ELR (cell line): Measurements from ENCODE around the gene PPP1R3G.
A peak's percentile ranks its signal among the peaks of the same experiment; 100 is the strongest.

Experiments
- DNase-seq: peaks from one replicate; pipeline ENCODE4 v3.0.0-alpha.2; 2015; ENCODE audit warnings: low read depth

PPP1R3G gene

GRCh38 chr6:5094327-5094726 is 9.2 kb downstream of the PPP1R3G start:
- DNase-seq: peak; percentile 86

DNA sequence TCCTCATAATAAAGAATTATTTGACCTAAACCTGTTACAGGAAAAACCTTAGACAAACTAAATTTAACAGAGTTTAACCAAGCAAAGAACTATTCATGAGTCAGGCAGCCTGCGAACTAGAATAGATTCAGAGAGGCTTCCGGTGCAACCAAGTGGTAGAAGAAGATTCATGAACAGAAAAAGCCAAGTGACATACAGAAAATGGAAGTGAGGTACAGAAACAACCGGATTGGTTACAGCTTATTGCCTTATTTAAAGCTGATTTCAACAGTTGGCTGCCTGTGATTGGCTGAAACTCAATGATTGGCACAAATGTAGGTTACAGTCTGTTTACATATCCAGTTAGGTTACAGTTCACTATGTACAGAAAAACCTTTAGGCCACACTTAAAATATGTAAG is 10.1 kb downstream of the PPP1R3G start:
- DNase-seq: peak; percentile 60

GRCh38 chr6:5096482-5096881 is 11.3 kb downstream of the PPP1R3G start:
- no peak for DNase-seq

DNA sequence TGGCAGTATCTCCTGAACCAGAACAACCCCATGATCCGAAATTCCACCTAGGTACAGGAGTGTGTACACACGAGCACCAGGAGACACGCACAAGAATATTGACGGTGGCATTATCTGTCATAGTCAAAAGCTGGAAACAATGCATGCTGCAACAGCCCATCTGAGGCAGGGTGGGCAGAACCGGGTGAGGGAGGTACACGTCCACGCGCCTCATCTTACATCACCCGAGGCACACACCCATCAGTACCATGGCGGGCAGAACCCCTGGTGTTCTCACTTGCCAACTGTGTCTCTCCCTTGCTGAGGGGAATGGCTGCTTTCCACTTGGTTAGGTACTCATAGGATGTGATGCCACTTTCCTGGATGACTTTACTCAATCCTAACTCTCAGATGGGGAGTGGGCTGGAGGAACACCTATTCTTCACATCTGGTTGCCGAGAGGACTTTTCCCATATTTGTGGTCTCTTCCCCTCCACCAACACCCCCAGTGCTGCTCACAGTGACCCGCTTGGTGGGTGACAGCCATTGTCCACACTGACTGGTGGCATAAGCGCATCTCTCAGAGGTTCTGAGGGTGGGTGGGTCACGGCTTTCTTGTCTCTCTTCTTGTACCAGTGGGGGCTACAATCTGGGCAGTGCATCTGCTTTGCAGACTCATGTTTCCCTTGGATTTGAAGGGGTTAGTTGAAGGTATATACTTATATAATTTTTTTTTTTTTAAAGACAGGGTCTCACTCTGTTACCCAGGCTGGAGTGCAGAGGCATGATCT is 13.5 kb downstream of the PPP1R3G start:
- DNase-seq: no peak

GRCh38 chr6:5099537-5099936 is 14.4 kb downstream of the PPP1R3G start:
- DNase-seq: peak; percentile 13

GRCh38 chr6:5100806-5101205 is 15.7 kb downstream of the PPP1R3G start:
- no peak for DNase-seq

- no peak for DNase-seq
Measured at GRCh38 chr6:5102267-5102970, 17.3 kb downstream of the PPP1R3G start.

GRCh38 chr6:5103250-5103649 is 18.1 kb downstream of the PPP1R3G start:
- DNase-seq: peak; percentile 24

DNA sequence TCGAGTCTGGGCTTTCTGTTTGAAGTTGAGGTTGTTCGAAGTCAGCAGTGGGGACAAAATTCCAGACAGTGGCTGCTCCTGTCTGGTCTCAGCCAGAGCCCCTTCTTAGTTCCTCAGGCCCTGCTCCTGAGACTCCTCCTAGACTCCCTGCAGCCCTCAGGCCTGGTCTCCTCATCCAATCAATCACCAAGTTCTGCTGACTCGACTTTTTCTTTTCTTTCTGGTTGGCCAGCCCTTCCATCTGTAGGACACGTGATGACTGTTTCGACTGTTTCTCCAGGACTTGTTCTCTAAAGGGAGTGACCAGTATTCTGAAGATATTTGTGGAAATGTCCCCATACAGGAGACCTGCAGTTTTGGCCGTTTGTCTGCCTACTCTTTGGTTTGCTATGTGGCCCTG is 19.5 kb downstream of the PPP1R3G start:
- DNase-seq: no peak

DNA sequence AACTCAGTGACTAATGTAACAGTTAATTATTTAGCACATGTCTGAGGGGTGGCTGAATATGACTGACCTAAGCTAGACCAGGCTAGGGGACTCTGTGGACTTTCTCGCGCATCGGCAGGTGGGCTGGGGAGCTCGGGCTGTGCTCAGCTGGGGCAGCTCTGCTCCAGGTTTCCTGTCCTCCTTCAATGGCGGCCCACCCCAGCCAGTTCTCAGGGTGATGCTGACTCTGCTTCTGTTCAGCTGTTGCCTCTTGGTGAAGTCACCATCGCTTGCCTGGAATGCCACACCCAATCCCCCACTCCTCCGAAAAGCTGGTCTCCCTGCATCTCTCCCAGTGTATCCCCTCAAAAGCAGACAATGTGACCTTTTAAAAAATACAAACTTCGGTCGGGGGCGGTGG is 20.0 kb downstream of the PPP1R3G start:
- DNase-seq: no peak

GRCh38 chr6:5107341-5107740 is 22.2 kb downstream of the PPP1R3G start:
- no peak for DNase-seq

- DNase-seq: no peak
Measured at GRCh38 chr6:5108068-5108467, 22.9 kb downstream of the PPP1R3G start.

DNA sequence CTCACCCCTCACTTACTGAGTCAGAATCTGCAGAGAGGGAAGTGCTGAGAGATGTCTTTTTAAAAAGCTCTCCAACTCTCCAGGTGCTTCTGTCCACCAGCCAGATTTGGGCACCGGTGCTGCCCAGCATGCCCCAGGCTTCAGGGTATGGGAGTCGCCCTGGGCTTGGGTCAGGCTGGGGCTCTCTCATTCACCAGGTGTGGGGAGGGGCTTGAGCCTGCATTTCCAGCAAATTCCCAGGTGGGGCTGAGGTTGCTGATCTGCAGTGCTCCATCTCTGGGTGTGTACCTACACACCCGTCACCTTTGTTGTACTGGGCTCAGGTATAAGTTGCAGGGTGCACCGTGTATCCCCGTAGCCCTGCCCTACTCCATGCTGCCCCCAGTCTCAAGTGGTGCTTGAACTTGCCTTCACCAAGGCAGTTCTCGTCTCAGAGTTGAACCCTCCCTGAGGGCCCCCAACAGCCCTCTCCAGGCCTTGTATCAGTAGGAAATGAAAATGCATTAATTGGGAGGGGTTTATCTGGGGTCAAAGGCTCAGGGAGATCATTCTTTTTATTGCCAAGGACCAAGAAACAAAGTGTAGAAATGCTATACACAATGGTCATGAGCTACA is 23.5 kb downstream of the PPP1R3G start:
- no peak for DNase-seq

DNA sequence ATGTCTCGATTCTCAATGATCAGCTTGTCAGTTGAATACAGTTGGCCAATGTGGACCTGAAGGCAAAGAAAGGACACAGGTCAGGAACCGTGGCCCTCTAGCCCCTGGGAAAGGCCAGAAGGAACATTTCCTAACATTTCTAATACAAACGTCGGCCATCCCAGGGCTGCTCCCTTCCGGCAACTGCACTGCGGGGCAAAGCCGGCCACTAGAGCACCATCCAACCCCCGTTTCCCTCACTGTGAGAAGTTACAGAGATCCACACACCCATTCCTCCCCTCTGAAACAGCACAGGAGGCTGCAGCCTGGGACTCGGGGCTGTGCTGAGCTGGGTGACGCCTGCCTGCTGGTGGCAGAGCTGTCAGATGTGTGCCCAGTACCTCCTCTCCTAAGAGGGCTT is 24.3 kb downstream of the PPP1R3G start:
- no peak for DNase-seq

DNA sequence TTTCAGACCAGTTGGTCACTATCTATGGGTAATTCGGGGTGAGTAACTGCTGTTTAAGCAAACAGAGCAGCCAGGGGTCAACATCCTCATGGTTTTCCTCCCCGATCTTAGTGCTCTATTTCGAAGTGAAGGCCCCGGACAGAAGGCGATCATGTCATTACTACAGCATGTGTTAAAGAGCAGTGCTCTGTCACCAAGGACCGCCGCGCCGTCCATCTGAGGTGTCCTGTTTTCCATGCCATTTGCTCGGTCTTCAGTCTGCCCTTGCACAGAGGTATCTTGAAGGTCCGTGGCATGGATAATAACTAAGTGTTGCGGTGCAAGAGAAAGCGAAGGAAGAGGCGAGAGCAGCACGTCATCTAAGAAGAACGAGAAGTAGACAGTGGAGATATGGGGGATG is 25.1 kb downstream of the PPP1R3G start:
- DNase-seq: no peak

GRCh38 chr6:5111626-5112025 is 26.5 kb downstream of the PPP1R3G start:
- DNase-seq: no peak

DNA sequence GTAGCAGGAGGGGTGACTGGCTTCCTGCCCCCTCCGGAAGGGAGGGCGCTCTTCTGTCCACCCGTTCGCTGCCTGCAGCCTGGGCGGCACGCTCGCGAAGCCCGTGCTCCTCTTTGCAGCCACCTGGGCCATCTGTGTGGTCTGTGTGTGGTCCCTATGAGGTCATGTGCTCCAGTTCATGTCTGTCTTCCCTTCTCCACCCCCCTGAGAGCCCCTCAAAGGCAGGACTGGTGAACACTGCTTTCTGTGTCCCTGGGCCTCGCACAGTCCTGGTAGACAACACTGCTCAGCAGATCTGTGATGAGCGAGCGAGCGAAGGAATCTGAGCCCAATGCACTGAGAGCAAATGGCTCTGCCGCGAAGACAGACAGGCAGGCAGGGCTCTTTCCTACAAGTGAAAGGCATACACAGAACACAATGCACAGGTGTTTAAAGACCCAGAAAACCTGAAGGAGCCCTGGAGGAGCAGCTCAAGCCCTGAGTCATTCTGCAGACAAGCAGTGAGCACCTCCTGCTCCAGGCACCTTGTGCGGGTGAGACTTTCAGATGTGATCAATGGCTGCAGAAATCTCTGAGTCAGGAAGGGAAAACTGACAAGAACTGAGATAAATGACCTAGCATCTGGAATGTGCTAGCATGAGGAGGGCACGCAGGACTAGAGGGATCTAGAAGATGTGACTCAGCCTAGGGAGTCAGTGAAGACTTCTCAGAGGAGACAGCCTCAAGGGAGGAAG is 27.1 kb downstream of the PPP1R3G start:
- peak; percentile 90 for DNase-seq

GRCh38 chr6:5113096-5113495 is 28.0 kb downstream of the PPP1R3G start:
- no peak for DNase-seq

DNA sequence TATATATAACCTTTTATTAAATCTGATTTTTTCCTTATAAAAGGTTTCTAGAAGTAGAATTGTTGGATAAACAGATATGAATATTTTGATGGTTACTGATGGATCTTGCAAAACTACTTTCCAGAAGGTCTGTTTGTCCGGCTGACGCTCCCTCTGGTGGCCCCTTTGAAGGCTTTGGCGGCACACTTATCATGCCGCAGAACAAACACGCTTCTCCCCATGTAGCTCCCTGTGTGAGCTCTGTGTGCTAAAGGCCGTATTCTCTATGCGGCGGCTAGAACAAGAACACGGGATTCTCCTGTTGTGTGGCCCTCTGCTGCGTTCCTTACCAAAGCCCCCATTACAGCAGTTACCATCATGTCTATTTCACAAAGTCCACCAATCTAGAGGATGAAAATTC is 30.0 kb downstream of the PPP1R3G start:
- DNase-seq: no peak

DNA sequence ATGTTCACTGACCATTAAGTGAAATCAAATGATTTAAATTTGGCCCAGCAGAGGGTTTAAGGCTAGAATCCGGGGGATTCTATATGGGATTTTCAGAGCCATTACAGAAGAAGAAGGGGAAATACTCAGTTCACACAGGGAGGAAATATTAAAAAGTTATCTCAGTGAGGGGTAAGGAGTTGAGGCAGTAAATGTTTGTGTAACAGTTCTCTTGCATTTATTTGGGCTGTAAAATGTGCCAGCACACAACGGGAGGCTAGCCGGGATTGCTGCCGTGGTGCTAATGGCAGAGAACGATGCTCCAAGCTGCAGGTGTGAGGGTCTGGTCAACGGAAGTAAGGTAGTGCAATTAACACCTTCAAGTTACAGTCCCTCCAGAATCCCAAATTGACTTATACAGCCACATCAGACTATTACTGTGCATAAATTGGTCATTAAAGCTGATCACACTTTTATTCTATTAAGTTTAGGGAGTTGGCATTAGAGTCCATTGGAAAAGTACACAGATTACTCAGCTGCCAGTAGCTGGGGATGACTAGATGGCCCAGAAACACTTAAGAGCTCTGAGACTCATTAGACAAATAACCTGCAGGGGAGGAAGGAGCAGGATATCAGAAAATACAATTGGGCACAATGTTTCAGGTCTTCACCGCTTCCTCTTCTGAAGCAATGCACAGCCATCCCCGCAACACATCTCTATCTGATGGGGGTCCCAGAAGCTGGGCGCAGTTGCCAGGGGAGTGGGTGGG is 31.3 kb downstream of the PPP1R3G start:
- DNase-seq: no peak

DNA sequence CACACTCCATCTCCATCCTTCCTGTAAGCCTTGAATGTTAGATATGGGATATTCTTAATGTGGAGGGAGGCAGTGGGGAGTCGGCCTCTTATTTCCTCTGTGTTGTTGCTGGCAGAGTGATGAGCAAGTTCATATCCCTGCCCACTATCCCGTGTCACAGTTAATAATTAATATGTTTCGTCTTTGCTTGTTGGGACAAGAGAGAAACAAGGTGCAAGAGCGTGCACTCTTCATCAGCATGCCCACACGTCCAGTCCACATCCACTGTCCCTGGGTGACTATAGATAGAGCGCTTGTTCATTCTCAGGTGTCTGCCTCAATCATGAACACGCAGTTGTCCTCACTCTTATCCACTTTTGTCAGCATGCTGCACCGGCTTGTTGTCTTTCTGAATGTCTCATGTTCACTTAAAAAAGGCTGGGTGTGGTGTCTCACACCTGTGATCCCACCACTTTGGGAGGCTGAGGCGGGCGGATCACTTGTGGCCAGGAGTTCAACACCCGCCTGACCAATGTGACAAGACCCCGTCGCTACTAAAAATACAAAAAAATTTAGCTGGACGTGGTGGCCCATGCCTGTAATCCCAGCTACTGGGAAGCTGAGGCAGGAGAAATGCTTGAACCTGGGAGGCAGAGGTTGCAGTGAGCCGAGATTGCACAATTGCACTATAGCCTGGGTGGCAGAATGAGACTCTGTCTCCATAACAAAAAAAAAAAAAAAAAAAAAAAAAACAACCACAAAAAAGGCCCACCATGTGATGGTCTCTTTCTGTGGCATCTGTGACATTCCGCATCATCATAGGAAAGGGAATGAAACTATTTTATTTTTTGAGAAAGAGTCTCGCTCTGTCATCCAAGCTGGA is 34.2 kb downstream of the PPP1R3G start:
- no peak for DNase-seq
